Mucosa of descending colon (tissue), 3 donors: ENCODE measurements around the gene SHD. TPM values are rescaled to one million over a fixed set of nuclear protein-coding genes. Genes with fewer than 3 reads are reported as not detected.

Experiments
- ATAC-seq: fragments of 200-7000 bp; cut with Tn5 transposase; one replicate; pipeline ENCODE4 v1.9.1; 2020; ENCODE audit warnings: mild to moderate bottlenecking, moderate library complexity
- DNase-seq, 3 donors: peaks; one replicate each; pipeline ENCODE4 v3.0.0-alpha.2; 2020
- H3K36me3 ChIP-seq: fragments of 200-600 bp; one replicate; pipeline ENCODE4 v1.8.0; 2021; ENCODE audit warnings: low read depth, mild to moderate bottlenecking
- H3K4me1 ChIP-seq: fragments of 200-600 bp; one replicate; pipeline ENCODE4 v1.8.0; 2021; ENCODE audit warnings: low read depth, mild to moderate bottlenecking
- H3K4me3 ChIP-seq: fragments of 200-600 bp; one replicate; pipeline ENCODE4 v1.8.0; 2021; ENCODE audit warnings: mild to moderate bottlenecking
- H3K9me3 ChIP-seq: fragments of 200-600 bp; one replicate; pipeline ENCODE4 v1.8.0; 2021; ENCODE audit warnings: mild to moderate bottlenecking
- CTCF ChIP-seq: fragments of 200-600 bp; IDR thresholded peaks from one replicate; pipeline ENCODE4 v1.8.0; 2022; ENCODE audit warnings: antibody characterized with exemption, mild to moderate bottlenecking
- intact Hi-C, 2 donors: fragments of 100-400 bp; cut with DNase I in 1 of 2; cut with micrococcal nuclease in 1 of 2; formaldehyde crosslinking; loops; one replicate each; pipeline versions ENCODE4 v1.11.0 to v1.11.1; 2022; cut with DNase I, micrococcal nuclease
- total RNA-seq, 3 donors: library from RNA; stranded (reverse); fragmentation: NEBNext Ultra II Directional in 2 of 3; extraction: Animal tissue kit (Norgen Biotek cat#: 25700) in 2 of 3; gene quantifications; one replicate each; pipeline versions ENCODE4 v1.2.1 to v1.2.4, GENCODE V29; 2021 to 2023
- donor health status: DM: no; HTN: no; CAD: no; lungs with moderate emphysema.
- donor health status: DM: no; HTN: no; CAD: no.
- donor health status: DM: no; HTN: yes; CAD: no.

SHD gene
- total RNA-seq, 3 donors from 2014 or later: 4.6 to 27.8 (median 21.0) TPM

GRCh38 chr19:4298810-4299550 lies 19.9 kb downstream of the SHD start:
- no peak for ATAC-seq
- H3K36me3 ChIP-seq: no peaks in the 10 kb centered on the region

GRCh38 chr19:4300589-4300988 lies 21.5 kb downstream of the SHD start:
- Histone ChIP-seq H3K36me3 (no peaks in the 10 kb centered on the region), H3K4me1 (no peaks in the 10 kb centered on the region), H3K4me3 (no peak overlapping the region), H3K9me3 (no peaks in the 10 kb centered on the region)
- TF ChIP-seq CTCF: no peak
- intact Hi-C loops: no loop called here
- ATAC-seq (no peak), DNase-seq (no peak)

More at GRCh38 chr19:4298810-4299550, 19.9 kb downstream of the SHD start:
- intact Hi-C loops: no loop called here
- no peaks in the 10 kb centered on the region for H3K9me3 ChIP-seq
- TF ChIP-seq CTCF: no peak
- no peak overlapping the region for H3K4me3 ChIP-seq
- no peaks in the 10 kb centered on the region for H3K4me1 ChIP-seq
- DNase-seq: no peak

- no peak overlapping the region for H3K4me3 ChIP-seq
- no peaks in the 10 kb centered on the region for H3K4me1 ChIP-seq
- ATAC-seq: peak; percentile 73
- no peak for TF ChIP-seq CTCF
- DNase-seq: no peak
- intact Hi-C loops: no loop called here
- H3K36me3 ChIP-seq: no peaks in the 10 kb centered on the region
- no peaks in the 10 kb centered on the region for H3K9me3 ChIP-seq
Measured at GRCh38 chr19:4301590-4302242, 22.6 kb downstream of the SHD start.

GRCh38 chr19:4302243-4302640 lies 23.2 kb downstream of the SHD start, which contains the start of gene TMIGD2:
Gene TMIGD2 (minus strand): TSS chr19:4302389. CDS start chr19:4302385, 4 bp downstream.
- no peaks in the 10 kb centered on the region for H3K4me1 ChIP-seq
- DNase-seq: no peak
- no peaks in the 10 kb centered on the region for H3K9me3 ChIP-seq
- H3K36me3 ChIP-seq: no peaks in the 10 kb centered on the region
- H3K4me3 ChIP-seq: no peak within 1 kb of the TSS
- no peak for TF ChIP-seq CTCF
- intact Hi-C loops: no loop called here
- ATAC-seq: peak; percentile 15

GRCh38 chr19:4303819-4304537 lies 24.9 kb downstream of the SHD start:
- DNase-seq (no peak), ATAC-seq (peak; percentile 37)
- no peaks in the 10 kb centered on the region for H3K9me3 ChIP-seq
- H3K36me3 ChIP-seq: no peaks in the 10 kb centered on the region
- intact Hi-C loops: no loop called here
- H3K4me1 ChIP-seq: no peaks in the 10 kb centered on the region
- H3K4me3 ChIP-seq: no peak overlapping the region
- no peak for TF ChIP-seq CTCF
